Stimulated activated CD8-positive, alpha-beta memory T cell treated with anti-CD3 and anti-CD28 coated beads, Interleukin-12 subunit alpha, Interleukin-12 subunit beta, amount 100 ng/mL, for 1 hour (primary cell): Measurements from ENCODE around the gene CYP1B1.
"Not testable (repeated sequence)": the region's sequence is repeated elsewhere in the genome, so short reads cannot be mapped to it uniquely, and the experiment has no call there.

ENCODE experiments used
- DNase-seq: peaks from one replicate; pipeline ENCODE4 v3.0.0-alpha.2; 2020; ENCODE audit warnings: low read depth

CYP1B1 gene

GRCh38 chr2:38098421-38099098 lies 22.6 kb upstream of the CYP1B1 start:
- no peak for DNase-seq

GRCh38 chr2:38097988-38098385 lies 22.0 kb upstream of the CYP1B1 start:
- DNase-seq: no peak

GRCh38 chr2:38097258-38097987 lies 21.5 kb upstream of the CYP1B1 start:
- no peak for DNase-seq

- DNase-seq: no peak
Measured at GRCh38 chr2:38095996-38096861, 20.3 kb upstream of the CYP1B1 start.

- no peak for DNase-seq
Measured at GRCh38 chr2:38095079-38095995, 19.4 kb upstream of the CYP1B1 start.

GRCh38 chr2:38093527-38094165 lies 17.7 kb upstream of the CYP1B1 start:
- DNase-seq: no peak

DNA sequence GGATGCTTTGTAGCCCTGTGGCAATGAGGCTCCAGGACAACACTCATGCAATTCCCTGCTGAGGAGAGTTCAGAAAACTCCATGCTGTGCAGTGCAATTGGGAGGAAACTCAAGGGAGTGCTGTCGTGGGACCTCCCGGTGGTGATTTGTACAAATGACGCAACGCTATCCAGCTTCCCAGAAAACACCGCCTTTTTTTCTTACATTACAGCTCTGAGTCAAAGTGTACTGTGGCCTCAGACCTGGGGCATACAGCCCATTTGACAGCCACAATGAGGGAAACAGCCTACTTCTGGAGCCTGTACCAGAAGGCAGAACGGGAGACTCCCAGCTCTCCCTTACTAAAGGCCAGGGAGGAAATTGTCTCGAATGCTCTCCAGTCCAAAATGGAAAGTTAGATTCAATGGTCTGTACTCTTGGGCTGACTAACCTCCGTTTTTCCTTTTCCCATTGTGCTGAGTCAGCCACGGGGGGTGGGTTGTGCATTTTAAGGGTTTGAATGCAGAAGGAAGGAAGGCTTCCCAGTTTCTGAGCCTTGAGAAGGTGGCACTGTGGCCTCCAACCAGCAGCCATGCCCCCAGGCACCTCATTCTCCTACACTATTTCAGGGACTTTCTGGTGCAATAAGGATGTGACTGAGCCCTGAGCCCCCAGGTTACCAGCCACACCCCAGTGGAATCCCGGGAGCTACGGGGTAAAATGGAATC lies 16.4 kb upstream of the CYP1B1 start:
- DNase-seq: no peak

- no peak for DNase-seq
Measured at GRCh38 chr2:38091760-38092159, 15.8 kb upstream of the CYP1B1 start.

GRCh38 chr2:38090928-38091327 lies 15.0 kb upstream of the CYP1B1 start:
- no peak for DNase-seq

DNA sequence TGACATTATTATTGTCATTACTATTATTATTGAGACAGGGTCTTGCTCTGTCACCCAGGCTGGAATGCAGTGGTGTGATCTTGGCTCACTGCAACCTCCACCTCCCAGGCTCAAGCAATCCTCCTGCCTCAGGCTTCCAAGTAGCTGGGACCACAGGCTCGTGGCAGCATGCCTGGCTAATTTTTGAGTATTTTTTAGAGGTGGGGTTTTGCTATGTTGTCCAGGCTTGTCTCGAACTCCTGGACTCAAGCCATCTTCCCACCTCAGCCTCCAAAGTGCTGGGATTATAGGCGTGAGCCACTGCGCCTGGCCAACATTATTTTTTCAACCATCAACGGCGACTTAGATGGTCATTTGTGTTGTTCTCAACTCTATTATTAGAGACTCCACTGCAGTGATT lies 14.3 kb upstream of the CYP1B1 start:
- DNase-seq: not testable (repeated sequence)

DNA sequence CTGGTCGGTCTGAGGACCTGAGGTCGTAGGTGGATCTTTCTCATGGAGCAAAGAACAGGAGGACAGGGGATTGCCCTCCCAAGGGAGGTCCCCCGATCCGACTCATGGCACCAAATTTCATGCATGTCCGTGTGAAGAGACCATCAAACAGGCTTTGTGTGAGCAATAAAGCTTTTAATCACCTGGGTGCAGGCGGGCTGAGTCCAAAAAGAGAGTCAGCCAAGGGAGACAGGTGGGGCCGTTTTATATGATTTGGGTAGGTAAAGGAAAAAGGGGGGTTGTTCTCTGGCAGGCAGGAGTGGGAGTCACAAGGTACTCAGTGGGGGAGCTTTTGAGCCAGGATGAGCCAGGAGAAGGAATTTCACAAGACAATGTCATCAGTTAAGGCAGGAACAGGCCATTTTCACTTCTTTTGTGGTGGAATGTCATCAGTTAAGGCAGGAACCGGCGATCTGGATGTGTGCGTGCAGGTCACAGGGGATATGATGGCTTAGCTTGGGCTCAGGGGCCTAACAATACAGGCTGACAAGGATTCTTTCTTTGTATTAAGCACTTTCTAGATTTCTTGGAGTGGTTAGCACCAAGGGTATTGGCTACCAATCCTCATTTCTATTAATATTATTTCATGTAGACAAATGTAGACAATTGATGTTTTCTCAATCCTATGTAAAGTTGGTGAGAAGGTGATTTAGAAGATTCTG lies 10.2 kb upstream of the CYP1B1 start:
- not testable (repeated sequence) for DNase-seq

GRCh38 chr2:38084556-38084955 lies 8.6 kb upstream of the CYP1B1 start:
- not testable (repeated sequence) for DNase-seq

GRCh38 chr2:38082727-38083126 lies 6.8 kb upstream of the CYP1B1 start:
- DNase-seq: not testable (repeated sequence)

- DNase-seq: no peak
Measured at GRCh38 chr2:38080346-38080745, 4.4 kb upstream of the CYP1B1 start.

- no peak for DNase-seq
Measured at GRCh38 chr2:38079116-38080052, 3.4 kb upstream of the CYP1B1 start.

GRCh38 chr2:38077431-38077769 lies 1.4 kb upstream of the CYP1B1 start:
- DNase-seq: no peak

GRCh38 chr2:38076710-38077430 lies 919 bp upstream of the CYP1B1 start:
- DNase-seq: no peak

- DNase-seq: no peak
Measured at GRCh38 chr2:38076152-38076709, 280 bp upstream of the CYP1B1 start.
